Activated T-cell treated with anti-CD3 and anti-CD28 coated beads, Interleukin-2, amount 50 U/mL, for 1 hour (primary cell): ENCODE measurements around the gene PTPN12.

Experiments used
- DNase-seq: peaks from one replicate; pipeline ENCODE4 v3.0.0-alpha.2; 2020

PTPN12 gene

GRCh38 chr7:77667459-77668086, 130.5 kb downstream of the PTPN12 start:
- DNase-seq: no peak

- no peak for DNase-seq
Observed at GRCh38 chr7:77674878-77675277, 137.8 kb downstream of the PTPN12 start.

GRCh38 chr7:77679608-77680007, 142.5 kb downstream of the PTPN12 start:
- no peak for DNase-seq

- DNase-seq: no peak
Observed at GRCh38 chr7:77680266-77680665, 143.2 kb downstream of the PTPN12 start.

- no peak for DNase-seq
Observed at GRCh38 chr7:77684030-77684429, 146.9 kb downstream of the PTPN12 start.

- no peak for DNase-seq
Observed at GRCh38 chr7:77685233-77685632, 148.1 kb downstream of the PTPN12 start.

GRCh38 chr7:77687100-77687746, 150.1 kb downstream of the PTPN12 start:
- no peak for DNase-seq

GRCh38 chr7:77687747-77688144, 150.7 kb downstream of the PTPN12 start:
- DNase-seq: no peak
